ENCODE results near the gene GTF2F1. TPM values are rescaled to one million over a fixed set of nuclear protein-coding genes. Genes with fewer than 3 reads are reported as not detected.

Gene GTF2F1
- total RNA-seq, 6 experiments from 2014 or later, result 12.8 to 22.7 (median 19.8) TPM

GRCh38 chr19:6423499-6424194 lies 30.7 kb upstream of the GTF2F1 start:
- 1% methylated on average over 14 of the region's 20 CpGs for WGBS (ENCODE audit: insufficient coverage, low coverage, low lambda C conversion rate, missing lambda C conversion rate)
- no peak for DNase-seq
- intact Hi-C loops (cut with DNase I), result no loop called here

DNA sequence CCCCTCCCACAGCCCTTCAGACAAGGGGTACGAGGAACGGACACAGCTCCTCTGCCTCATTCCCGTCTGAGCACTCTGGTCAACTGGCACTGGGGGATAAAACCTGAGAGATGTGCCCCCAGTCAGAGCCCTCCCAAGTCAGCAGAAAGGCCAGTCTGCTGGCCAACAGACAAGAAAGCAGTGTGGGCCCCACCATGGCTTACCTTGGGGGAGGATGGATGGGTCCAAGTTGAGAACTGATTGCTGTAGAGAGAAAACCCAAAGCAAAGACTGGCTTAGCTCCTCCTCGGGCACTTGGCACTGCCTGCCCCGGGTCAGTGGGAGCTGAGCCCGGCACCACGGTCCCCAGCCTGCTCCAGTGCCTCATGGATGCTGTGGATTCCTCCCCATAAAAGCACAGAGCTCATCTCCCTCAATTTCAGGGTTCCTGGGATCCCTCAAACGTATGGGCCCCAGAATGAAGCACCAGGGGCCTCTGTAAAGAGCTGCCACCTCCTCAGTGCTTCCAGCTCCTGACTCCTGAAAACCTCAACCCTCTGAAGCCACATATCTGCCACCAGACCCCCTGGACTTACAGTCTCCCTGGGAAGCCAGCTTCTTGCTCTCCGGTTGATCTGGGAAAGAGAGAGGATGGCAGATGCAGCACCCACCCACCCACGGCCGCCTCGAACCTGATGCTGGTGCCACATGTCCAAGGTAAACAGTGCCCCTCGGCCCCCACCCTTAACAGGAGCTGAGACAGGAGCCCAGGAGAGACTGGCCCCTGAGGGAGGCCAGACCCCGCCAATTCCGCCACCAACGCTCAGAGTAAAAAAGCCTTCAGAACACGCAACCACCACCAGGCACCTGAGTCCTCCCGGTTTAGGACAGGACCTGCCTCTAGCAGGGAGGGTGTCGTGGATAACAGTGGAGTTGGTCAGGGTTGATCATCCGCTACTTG lies 28.4 kb upstream of the GTF2F1 start:
- H3K27me3 ChIP-seq, result no peaks in the 10 kb centered on the region
- H3K36me3 ChIP-seq, result peaks cover 9 to 47% (median 25%) of the 10 kb centered on the region in 4 donors
- TF ChIP-seq POLR2A (IDR thresholded peaks at IDR 0.05), result no peak
- no peak for TF ChIP-seq CTCF (IDR thresholded peaks at IDR 0.05)
- H3K9me3 ChIP-seq, result no peaks in the 10 kb centered on the region
- DNase-seq, result no peak
- intact Hi-C loops (cut with DNase I), result no loop called here
- peaks cover 0 to 18% (median 2%) of the 10 kb centered on the region in 4 donors for H3K4me1 ChIP-seq
- WGBS (ENCODE audit: insufficient coverage, low coverage, low lambda C conversion rate, missing lambda C conversion rate), result 61% methylated on average over 2 of the region's 20 CpGs
- no peak overlapping the region for H3K27ac ChIP-seq
- no peak for ATAC-seq
- H3K4me3 ChIP-seq, result no peak overlapping the region

More at GRCh38 chr19:6423499-6424194, 30.7 kb upstream of the GTF2F1 start:
- no peak for ATAC-seq
- Histone ChIP-seq H3K27ac (peak overlapping the region; percentile 40 to 57 (median 47)), H3K4me3 (peak overlapping the region; percentile 64 to 92 (median 75)), H3K27me3 (no peaks in the 10 kb centered on the region), H3K9me3 (no peaks in the 10 kb centered on the region), H3K36me3 (peaks cover 0 to 24% (median 9%) of the 10 kb centered on the region in 4 donors), H3K4me1 (peaks cover 0 to 18% (median 2%) of the 10 kb centered on the region in 4 donors)
- TF ChIP-seq CTCF (IDR thresholded peaks at IDR 0.05), result no peak
- no peak for TF ChIP-seq POLR2A (IDR thresholded peaks at IDR 0.05)

DNA sequence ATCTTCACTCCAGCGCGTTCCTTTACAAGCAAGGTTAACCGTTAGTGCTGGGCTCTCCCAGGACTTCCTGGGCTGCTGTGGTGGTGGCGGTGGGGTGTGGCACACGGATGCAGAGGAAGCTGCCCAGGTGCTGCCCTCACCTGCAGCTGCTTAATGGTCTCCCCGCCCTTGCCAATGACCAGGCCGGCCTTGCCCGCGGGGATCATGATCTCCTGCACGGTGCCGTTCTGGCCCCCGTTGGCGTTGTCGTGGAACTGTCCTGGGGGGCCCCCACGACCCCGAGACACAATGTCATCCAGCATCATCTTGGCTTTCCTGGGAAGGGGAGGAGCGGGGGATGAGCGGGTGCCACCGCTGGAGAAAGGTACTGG lies 25.6 kb upstream of the GTF2F1 start:
- WGBS (ENCODE audit: insufficient coverage, low coverage, low lambda C conversion rate, missing lambda C conversion rate), result 93% methylated on average over 3 of the region's 19 CpGs
- Histone ChIP-seq H3K4me3 (no peak overlapping the region), H3K4me1 (peaks cover 0 to 11% (median 0%) of the 10 kb centered on the region in 4 donors), H3K9me3 (no peaks in the 10 kb centered on the region), H3K27me3 (no peaks in the 10 kb centered on the region), H3K36me3 (peaks cover 9 to 71% (median 37%) of the 10 kb centered on the region in 4 donors), H3K27ac (no peak overlapping the region)
- ATAC-seq (no peak), DNase-seq (no peak)
- TF ChIP-seq POLR2A (IDR thresholded peaks at IDR 0.05) (no peak), CTCF (IDR thresholded peaks at IDR 0.05) (no peak)
- intact Hi-C loops (cut with DNase I), result no loop called here

- DNase-seq, result no peak
- ATAC-seq, result peak; percentile 34 to 66 (median 54)
- 80% methylated on average over 7 of the region's 33 CpGs for WGBS (ENCODE audit: insufficient coverage, low coverage, low lambda C conversion rate, missing lambda C conversion rate)
- TF ChIP-seq CTCF (IDR thresholded peaks at IDR 0.05) (peak; percentile 14 to 43 (median 32)), POLR2A (IDR thresholded peaks at IDR 0.05) (no peak)
- Histone ChIP-seq H3K27ac (no peak overlapping the region), H3K36me3 (peaks cover 9 to 71% (median 37%) of the 10 kb centered on the region in 4 donors), H3K27me3 (no peaks in the 10 kb centered on the region), H3K9me3 (no peaks in the 10 kb centered on the region), H3K4me1 (peaks cover 0 to 6% (median 0%) of the 10 kb centered on the region in 4 donors), H3K4me3 (no peak overlapping the region)
- intact Hi-C loops (cut with DNase I), result no loop called here
Observed at GRCh38 chr19:6417713-6418561, 25.0 kb upstream of the GTF2F1 start.

Measured in right lobe of liver (tissue), 6 donors.